ENCODE data around the gene SERINC2.

GRCh38 chr1:31371121-31371959, 41.7 kb upstream of the SERINC2 start:
- TF ChIP-seq FOXA1 (IDR thresholded peaks at IDR 0.05), result no peak
- no peak for TF ChIP-seq L3MBTL2 (conservative IDR thresholded peaks at IDR 0.05)
- no peak for TF ChIP-seq SP1 (IDR thresholded peaks at IDR 0.05)
- TF ChIP-seq TARDBP (IDR thresholded peaks at IDR 0.05), result no peak
- no peak for TF ChIP-seq PKNOX1 (IDR thresholded peaks at IDR 0.05)
- TF ChIP-seq ELF4 (IDR thresholded peaks at IDR 0.05), result no peak
- no peak for TF ChIP-seq HDGF (IDR thresholded peaks at IDR 0.05; ENCODE audit: borderline replicate concordance)
- no peak for TF ChIP-seq FOXM1 (IDR thresholded peaks at IDR 0.05; ENCODE audit: borderline replicate concordance)
- TF ChIP-seq NFRKB (IDR thresholded peaks at IDR 0.05), result no peak
- no peak for TF ChIP-seq BHLHE40 (IDR thresholded peaks at IDR 0.05; ENCODE audit: borderline replicate concordance)
